PFSK-1 (cell line): ENCODE results near the gene SCUBE2.

Experiments
- FOXP2 ChIP-seq: optimal IDR thresholded peaks from 2 replicates; pipeline ENCODE3; 2011; ENCODE audit warnings: borderline replicate concordance, control low read depth, inconsistent platforms; ENCODE audit not compliant: insufficient read depth; ENCODE audit errors: extremely low read length, extremely low read depth
- POLR2AphosphoS5 ChIP-seq: IDR thresholded peaks from 2 replicates; pipeline ENCODE4 v1.6.1; 2012; ENCODE audit warnings: low read depth, mild to moderate bottlenecking, control low read depth, low read length, moderate library complexity
- SIN3A ChIP-seq: IDR thresholded peaks from 2 replicates; pipeline ENCODE4 v1.6.1; 2012; ENCODE audit warnings: mild to moderate bottlenecking, low read length, moderate library complexity, borderline replicate concordance; ENCODE audit not compliant: insufficient read depth
- TAF1 ChIP-seq: IDR thresholded peaks from 2 replicates; pipeline ENCODE4 v1.6.1; 2012; ENCODE audit warnings: low read length, control low read depth, borderline replicate concordance; ENCODE audit not compliant: insufficient read depth
- TF ChIP-seq, protein P1 (sequence below), 2 experiments: IDR thresholded peaks; 2 replicates each; pipeline versions ENCODE4 v1.6.1 to v1.8.0; 2011 to 2012; ENCODE audit warnings: low read depth in 2 of 2, low read length in 2 of 2, control low read depth in 1 of 2, inconsistent platforms in 1 of 2, mild to moderate bottlenecking in 1 of 2, moderate library complexity in 1 of 2; ENCODE audit not compliant: insufficient read depth in 1 of 2

The SCUBE2 gene

DNA sequence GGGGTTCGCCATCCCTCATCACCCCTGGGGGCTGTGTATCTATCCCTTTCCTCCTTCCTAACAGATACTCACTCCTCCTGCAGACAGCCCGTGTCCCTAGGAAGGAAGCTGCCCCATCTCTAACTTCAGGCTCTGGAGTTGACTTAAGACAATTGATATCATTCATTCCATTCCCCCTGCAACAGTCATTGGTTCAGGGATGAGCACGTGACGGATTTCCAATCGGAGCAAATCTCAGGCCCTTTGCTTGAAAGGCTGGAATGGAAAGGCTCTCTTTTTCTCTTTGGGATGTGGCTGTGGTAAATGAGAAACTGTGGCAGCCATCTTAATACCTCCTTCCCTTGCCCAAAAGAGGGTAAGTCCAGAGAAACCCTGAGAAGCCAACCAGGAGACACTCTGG is 5.0 kb upstream of the SCUBE2 start:
- TF ChIP-seq FOXP2 (no peak), POLR2AphosphoS5 (no peak), SIN3A (no peak), TAF1 (no peak)

DNA sequence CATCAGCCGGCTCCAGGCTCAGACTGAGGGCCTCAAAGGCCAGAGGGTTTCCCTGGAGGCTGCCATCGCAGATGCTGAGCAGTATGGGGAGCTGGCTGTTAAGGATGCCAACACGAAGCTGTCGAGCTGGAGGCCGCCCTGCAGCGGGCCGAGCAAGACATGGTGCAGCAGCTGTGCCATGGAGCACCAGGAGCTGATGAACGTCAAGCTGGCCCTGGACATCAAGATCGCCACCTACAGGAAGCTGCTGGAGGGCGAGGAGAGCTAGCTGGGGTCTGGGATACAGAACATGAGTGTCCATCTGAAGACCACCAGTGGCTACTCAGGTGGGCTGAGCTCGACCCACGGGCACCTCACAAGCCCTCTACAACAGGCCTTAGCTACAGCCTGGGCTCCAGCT is 4.0 kb upstream of the SCUBE2 start:
- TF ChIP-seq POLR2AphosphoS5 (no peak), TAF1 (no peak), FOXP2 (no peak), SIN3A (no peak)
- TF ChIP-seq, protein P1, sequence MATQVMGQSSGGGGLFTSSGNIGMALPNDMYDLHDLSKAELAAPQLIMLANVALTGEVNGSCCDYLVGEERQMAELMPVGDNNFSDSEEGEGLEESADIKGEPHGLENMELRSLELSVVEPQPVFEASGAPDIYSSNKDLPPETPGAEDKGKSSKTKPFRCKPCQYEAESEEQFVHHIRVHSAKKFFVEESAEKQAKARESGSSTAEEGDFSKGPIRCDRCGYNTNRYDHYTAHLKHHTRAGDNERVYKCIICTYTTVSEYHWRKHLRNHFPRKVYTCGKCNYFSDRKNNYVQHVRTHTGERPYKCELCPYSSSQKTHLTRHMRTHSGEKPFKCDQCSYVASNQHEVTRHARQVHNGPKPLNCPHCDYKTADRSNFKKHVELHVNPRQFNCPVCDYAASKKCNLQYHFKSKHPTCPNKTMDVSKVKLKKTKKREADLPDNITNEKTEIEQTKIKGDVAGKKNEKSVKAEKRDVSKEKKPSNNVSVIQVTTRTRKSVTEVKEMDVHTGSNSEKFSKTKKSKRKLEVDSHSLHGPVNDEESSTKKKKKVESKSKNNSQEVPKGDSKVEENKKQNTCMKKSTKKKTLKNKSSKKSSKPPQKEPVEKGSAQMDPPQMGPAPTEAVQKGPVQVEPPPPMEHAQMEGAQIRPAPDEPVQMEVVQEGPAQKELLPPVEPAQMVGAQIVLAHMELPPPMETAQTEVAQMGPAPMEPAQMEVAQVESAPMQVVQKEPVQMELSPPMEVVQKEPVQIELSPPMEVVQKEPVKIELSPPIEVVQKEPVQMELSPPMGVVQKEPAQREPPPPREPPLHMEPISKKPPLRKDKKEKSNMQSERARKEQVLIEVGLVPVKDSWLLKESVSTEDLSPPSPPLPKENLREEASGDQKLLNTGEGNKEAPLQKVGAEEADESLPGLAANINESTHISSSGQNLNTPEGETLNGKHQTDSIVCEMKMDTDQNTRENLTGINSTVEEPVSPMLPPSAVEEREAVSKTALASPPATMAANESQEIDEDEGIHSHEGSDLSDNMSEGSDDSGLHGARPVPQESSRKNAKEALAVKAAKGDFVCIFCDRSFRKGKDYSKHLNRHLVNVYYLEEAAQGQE (IDR thresholded peaks at IDR 0.05; ENCODE audit: insufficient read depth in 1 of 2, low read depth in 2 of 2, low read length in 2 of 2): no peak

DNA sequence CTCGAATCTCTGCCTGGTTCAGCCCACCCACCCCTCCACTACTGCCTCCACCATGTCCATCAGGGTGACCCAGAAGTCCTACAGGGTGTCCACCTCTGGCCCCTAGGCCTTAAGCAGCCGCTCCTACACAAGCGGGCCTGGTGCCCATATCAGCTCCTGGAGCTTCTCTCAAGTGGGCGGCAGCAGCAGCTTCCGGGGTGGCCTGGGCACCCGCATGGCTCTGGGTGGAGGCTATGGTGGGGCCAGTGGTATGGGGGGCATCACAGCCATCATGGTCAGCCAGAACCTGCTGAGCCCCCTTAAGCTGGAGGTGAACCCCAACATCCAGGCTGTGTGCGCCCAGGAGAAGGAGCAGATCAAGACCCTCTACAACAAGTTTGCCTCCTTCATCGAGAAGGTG is 3.0 kb upstream of the SCUBE2 start:
- TF ChIP-seq, protein P1 (IDR thresholded peaks at IDR 0.05; ENCODE audit: insufficient read depth in 1 of 2, low read depth in 2 of 2, low read length in 2 of 2): no peak
- TF ChIP-seq FOXP2: no peak
- no peak for TF ChIP-seq POLR2AphosphoS5
- TF ChIP-seq TAF1: no peak
- no peak for TF ChIP-seq SIN3A

DNA sequence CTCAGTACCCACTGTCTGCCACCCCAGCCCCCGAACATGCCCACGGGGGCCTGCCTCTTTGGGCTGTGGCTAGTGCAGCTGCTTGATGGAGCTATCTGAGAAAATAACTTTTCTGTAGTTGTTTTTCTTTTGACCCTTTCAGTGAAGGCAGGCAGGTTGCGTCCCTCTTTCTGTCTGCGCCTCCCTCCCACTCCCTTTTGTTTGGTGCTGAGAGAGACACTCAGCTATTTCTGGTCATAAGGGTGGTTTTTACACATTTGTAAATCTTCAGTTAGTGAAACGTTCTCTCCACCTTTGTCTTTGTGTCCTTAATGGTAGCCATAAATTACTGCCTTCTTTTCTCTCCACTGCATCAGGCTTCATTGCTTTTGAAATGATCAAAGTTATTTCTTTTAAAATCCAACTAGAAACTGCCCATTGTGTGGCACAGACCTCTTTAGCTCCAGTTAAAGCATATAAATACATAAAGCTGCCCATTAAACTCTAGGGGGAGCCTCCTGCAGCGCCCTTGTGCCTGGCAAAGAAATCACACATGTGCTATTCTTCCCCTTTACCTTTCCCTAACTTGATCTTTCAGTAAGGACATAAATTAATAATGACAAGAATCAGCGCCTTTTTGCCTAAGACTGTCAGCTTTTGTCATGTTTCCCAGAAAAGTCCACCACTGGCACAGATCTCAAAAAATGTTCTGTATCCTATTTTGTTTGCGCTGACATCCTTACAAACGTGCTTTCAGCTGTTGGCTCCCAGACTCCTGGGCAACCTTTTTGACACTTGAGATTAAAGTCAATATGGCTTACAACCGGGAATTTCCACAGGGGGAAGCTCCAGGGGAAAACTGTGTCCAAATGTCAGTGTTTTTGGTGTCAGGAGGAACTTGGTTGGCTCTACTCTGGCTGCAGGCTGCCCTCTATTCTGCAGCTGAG is 1.7 kb upstream of the SCUBE2 start:
- TF ChIP-seq, protein P1 (IDR thresholded peaks at IDR 0.05; ENCODE audit: insufficient read depth in 1 of 2, low read depth in 2 of 2, low read length in 2 of 2): no peak
- TF ChIP-seq POLR2AphosphoS5: no peak
- TF ChIP-seq FOXP2: no peak
- no peak for TF ChIP-seq SIN3A
- no peak for TF ChIP-seq TAF1

DNA sequence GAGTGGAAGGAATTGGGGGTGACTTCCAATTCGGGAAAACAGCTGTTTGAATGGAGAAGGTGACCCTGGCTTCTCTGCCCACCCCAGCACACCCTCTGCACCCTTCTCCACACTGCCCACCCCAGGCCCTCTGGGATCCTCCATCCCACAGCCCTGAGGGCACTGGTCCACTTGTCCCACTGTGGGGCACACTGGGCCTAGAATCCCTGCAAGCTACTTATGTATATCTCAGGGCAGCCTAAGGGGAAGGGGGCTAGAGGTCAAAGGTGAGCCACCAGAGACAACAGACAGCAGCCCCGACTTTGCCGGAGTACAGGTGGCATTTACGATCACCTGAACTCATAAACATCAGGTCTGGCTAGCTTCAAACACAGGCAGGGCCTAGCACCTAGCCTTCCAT is 673 bp upstream of the SCUBE2 start:
- TF ChIP-seq, protein P1 (IDR thresholded peaks at IDR 0.05; ENCODE audit: insufficient read depth in 1 of 2, low read depth in 2 of 2, low read length in 2 of 2): no peak
- TF ChIP-seq SIN3A: no peak
- TF ChIP-seq POLR2AphosphoS5: no peak
- no peak for TF ChIP-seq FOXP2
